ENCODE results near the gene MIEN1. TPM values are rescaled to one million over a fixed set of nuclear protein-coding genes. Genes with fewer than 3 reads are reported as not detected.

MIEN1 gene
- total RNA-seq, 1 donor from 2014 or later = 39.8 TPM

DNA sequence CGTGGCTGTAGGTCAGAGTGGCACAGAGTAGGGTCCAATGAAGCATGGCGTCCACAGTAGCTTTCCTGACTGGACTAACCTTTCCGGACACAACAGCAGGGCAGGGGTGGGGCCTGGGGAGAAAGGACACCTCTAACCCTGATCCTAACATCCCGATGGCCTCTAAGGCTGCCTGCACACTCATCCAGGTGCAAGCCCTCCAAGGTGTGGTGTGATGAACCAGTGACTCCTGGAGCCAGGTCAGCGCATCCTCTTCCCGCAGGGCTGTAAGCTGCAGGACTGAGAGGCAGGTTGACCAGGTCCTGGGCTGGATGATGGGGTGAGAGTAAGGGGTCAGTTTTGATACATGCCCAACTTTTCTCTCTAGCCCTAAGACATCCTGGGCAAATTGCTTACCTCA lies 33.6 kb downstream of the MIEN1 start:
- H3K4me3 Mint-ChIP-seq = no peak overlapping the region
- DNase-seq (ENCODE audit: extremely low spot score, unreplicated experiment) = no peak
- no peaks in the 10 kb centered on the region for H3K9me3 Mint-ChIP-seq
- H3K4me1 Mint-ChIP-seq (ENCODE audit: unreplicated experiment) = peaks cover 32% of the 10 kb centered on the region
- no peak overlapping the region for H3K27ac Mint-ChIP-seq
- H3K36me3 Mint-ChIP-seq = peaks cover 6% of the 10 kb centered on the region
- no peaks in the 10 kb centered on the region for H3K27me3 Mint-ChIP-seq
- TF ChIP-seq, protein P1, sequence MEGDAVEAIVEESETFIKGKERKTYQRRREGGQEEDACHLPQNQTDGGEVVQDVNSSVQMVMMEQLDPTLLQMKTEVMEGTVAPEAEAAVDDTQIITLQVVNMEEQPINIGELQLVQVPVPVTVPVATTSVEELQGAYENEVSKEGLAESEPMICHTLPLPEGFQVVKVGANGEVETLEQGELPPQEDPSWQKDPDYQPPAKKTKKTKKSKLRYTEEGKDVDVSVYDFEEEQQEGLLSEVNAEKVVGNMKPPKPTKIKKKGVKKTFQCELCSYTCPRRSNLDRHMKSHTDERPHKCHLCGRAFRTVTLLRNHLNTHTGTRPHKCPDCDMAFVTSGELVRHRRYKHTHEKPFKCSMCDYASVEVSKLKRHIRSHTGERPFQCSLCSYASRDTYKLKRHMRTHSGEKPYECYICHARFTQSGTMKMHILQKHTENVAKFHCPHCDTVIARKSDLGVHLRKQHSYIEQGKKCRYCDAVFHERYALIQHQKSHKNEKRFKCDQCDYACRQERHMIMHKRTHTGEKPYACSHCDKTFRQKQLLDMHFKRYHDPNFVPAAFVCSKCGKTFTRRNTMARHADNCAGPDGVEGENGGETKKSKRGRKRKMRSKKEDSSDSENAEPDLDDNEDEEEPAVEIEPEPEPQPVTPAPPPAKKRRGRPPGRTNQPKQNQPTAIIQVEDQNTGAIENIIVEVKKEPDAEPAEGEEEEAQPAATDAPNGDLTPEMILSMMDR (conservative IDR thresholded peaks at IDR 0.05) = no peak

DNA sequence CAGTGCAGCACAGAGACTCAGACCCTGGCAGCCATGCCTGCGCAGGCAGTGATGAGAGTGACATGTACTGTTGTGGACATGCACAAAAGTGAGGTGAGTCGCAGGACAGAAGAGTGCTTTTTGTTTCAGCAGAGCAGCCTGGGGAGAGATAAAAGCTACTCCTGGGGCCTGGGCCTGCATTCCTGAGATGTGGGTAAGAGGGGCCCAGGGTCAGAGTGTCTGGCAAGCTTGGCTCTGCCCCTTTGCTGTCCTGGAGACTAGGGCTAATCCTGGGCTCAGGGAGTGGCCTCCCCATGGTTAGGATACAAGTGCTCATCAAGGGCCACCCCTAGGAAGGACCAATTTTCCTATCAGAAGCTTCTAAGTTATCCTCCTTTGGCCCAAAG lies 35.2 kb downstream of the MIEN1 start:
- Mint-ChIP-seq H3K9me3 (no peaks in the 10 kb centered on the region), H3K27me3 (no peaks in the 10 kb centered on the region), H3K36me3 (peaks cover 3% of the 10 kb centered on the region), H3K4me1 (ENCODE audit: unreplicated experiment) (peaks cover 23% of the 10 kb centered on the region), H3K4me3 (peak overlapping the region; percentile 43), H3K27ac (no peak overlapping the region)
- DNase-seq (ENCODE audit: extremely low spot score, unreplicated experiment) = no peak
- TF ChIP-seq, protein P1 (conservative IDR thresholded peaks at IDR 0.05) = no peak

DNA sequence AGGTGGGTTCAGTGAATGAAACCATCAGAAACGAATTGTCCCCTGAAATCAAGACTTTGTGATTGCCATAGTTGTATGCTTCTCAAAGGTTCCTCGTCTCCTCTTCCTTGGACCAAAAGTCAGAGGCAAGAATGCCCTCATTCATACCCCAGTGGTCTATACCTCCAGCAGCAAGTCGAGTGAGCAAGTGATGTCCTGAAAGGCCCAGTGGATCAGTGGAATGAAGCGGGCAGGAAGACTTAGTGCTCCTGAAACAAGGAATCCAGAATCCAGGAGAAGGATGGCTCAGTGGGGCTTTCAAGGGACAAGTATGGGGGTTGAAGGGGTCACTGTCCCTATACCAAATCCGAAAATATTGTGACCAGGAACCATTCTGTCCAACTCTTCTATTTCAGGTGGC lies 35.7 kb downstream of the MIEN1 start:
- peaks cover under 1% of the 10 kb centered on the region for H3K36me3 Mint-ChIP-seq
- H3K27me3 Mint-ChIP-seq = no peaks in the 10 kb centered on the region
- DNase-seq (ENCODE audit: extremely low spot score, unreplicated experiment) = no peak
- TF ChIP-seq, protein P1 (conservative IDR thresholded peaks at IDR 0.05) = no peak
- no peaks in the 10 kb centered on the region for H3K9me3 Mint-ChIP-seq
- peak overlapping the region; percentile 31 for H3K27ac Mint-ChIP-seq
- H3K4me3 Mint-ChIP-seq = peak overlapping the region; percentile 37
- H3K4me1 Mint-ChIP-seq (ENCODE audit: unreplicated experiment) = peaks cover 20% of the 10 kb centered on the region

DNA sequence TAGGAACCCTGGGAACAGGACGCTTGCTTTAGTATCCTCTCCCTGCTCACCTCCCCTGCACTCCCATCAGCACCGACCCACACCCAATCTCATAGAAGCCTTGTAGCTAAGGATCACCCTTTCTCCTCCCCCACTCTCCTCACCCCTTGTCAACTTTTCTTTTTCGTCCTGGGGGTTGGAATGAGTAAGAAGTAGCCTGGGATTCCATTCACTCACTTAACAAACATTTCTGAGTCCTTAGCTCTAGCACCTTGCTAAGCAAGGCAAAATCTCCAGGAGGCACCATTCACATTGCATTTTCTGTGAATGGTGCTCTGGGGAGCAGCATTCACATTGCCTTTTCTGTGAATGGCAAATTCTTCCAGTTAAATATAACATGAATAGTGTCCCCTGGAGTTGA lies 41.4 kb downstream of the MIEN1 start:
- peaks cover 4% of the 10 kb centered on the region for H3K9me3 Mint-ChIP-seq
- no peaks in the 10 kb centered on the region for H3K27me3 Mint-ChIP-seq
- DNase-seq (ENCODE audit: extremely low spot score, unreplicated experiment) = no peak
- peaks cover 16% of the 10 kb centered on the region for H3K4me1 Mint-ChIP-seq (ENCODE audit: unreplicated experiment)
- peaks cover 7% of the 10 kb centered on the region for H3K36me3 Mint-ChIP-seq
- H3K27ac Mint-ChIP-seq = peak overlapping the region; percentile 97
- H3K4me3 Mint-ChIP-seq = peak overlapping the region; percentile 99
- TF ChIP-seq, protein P1 (conservative IDR thresholded peaks at IDR 0.05) = no peak

DNA sequence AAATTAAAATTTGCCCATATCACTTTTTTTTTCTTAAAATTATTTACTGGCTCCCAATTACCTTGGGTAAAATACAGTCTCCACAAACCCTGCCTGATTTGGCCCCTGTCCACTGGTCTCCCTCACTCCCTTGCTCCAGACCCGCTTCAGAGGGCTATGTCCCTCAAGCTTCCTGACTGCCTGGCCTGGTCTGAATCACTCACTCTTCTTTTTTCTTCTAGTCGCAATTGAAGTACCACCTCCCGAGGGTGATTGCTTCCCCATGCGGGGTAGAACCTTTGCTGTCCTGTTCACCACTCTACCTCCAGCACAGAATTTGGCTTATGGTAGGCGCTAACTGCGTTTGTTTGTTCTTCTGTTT lies 41.9 kb downstream of the MIEN1 start:
- DNase-seq (ENCODE audit: extremely low spot score, unreplicated experiment) = no peak
- Mint-ChIP-seq H3K4me1 (ENCODE audit: unreplicated experiment) (peaks cover 16% of the 10 kb centered on the region), H3K27me3 (no peaks in the 10 kb centered on the region), H3K27ac (peak overlapping the region; percentile 97), H3K36me3 (peaks cover 7% of the 10 kb centered on the region), H3K9me3 (peaks cover 4% of the 10 kb centered on the region), H3K4me3 (peak overlapping the region; percentile 99)
- TF ChIP-seq, protein P1 (conservative IDR thresholded peaks at IDR 0.05) = no peak
